ENCODE measurements around the gene NES. TPM values are rescaled to one million over a fixed set of nuclear protein-coding genes. Genes with fewer than 3 reads are reported as not detected.

The NES gene
- total and polyA plus RNA-seq, 4 donors: 0.15 to 3.1 (median 1.9) TPM

DNA sequence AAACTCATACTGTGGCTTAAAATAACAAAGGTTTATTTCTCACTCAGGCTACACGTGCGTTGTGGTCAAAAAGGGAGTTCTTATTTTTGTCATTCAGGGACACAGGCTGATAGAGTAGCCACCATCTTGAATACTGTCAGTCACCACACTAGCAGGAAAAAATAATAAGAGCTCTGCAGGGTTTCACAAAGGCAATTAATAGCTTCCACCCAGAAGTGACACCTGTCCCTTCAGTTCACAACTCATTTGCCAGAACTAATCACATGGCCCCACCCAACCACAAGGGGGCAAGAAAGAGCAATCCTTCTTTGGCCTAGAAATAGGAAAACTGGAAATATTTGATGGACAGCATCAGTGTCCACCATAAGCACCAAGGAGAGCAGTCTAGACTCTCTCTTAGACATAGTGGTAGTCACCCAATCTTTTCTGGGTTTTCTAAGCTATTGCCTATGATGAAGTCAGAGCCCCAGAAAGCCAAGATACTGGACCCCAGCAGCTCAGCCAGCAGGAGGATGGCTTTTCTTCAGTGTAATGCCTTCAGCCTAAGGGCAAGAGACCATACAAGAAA, 49.8 kb downstream of the NES start (continued):
- TF ChIP-seq, protein P1, sequence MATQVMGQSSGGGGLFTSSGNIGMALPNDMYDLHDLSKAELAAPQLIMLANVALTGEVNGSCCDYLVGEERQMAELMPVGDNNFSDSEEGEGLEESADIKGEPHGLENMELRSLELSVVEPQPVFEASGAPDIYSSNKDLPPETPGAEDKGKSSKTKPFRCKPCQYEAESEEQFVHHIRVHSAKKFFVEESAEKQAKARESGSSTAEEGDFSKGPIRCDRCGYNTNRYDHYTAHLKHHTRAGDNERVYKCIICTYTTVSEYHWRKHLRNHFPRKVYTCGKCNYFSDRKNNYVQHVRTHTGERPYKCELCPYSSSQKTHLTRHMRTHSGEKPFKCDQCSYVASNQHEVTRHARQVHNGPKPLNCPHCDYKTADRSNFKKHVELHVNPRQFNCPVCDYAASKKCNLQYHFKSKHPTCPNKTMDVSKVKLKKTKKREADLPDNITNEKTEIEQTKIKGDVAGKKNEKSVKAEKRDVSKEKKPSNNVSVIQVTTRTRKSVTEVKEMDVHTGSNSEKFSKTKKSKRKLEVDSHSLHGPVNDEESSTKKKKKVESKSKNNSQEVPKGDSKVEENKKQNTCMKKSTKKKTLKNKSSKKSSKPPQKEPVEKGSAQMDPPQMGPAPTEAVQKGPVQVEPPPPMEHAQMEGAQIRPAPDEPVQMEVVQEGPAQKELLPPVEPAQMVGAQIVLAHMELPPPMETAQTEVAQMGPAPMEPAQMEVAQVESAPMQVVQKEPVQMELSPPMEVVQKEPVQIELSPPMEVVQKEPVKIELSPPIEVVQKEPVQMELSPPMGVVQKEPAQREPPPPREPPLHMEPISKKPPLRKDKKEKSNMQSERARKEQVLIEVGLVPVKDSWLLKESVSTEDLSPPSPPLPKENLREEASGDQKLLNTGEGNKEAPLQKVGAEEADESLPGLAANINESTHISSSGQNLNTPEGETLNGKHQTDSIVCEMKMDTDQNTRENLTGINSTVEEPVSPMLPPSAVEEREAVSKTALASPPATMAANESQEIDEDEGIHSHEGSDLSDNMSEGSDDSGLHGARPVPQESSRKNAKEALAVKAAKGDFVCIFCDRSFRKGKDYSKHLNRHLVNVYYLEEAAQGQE (IDR thresholded peaks at IDR 0.05): no peak
- TF ChIP-seq NR2F2 (IDR thresholded peaks at IDR 0.05): no peak
- no peak for TF ChIP-seq SP1 (IDR thresholded peaks at IDR 0.05)
- TF ChIP-seq RAD21 (IDR thresholded peaks at IDR 0.05): peak; percentile 51 to 66
- TF ChIP-seq HNF4A (conservative IDR thresholded peaks at IDR 0.05): no peak

DNA sequence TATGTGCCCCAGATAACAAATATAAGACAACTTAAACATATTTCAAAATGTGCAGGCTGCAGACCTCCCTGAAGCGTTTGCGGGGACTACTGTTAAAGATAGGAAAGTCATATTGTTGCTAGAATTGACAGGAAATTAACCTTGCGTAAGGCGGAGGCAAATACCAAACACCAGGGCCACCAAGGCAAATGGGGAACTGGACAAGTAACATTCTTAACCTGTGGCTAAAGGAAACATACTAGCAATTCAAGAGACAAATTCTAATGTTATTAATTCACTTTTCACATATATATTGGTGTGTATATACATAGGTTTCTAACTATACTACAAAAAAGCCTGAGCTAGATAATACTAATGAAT, 51.1 kb downstream of the NES start:
- no peak overlapping the region for H3K4me3 ChIP-seq (ENCODE audit: low read depth in 1 of 3, low read length in 3 of 3)
- H3K27ac ChIP-seq (ENCODE audit: low read depth in 1 of 2, low read length in 2 of 2): no peak overlapping the region
- DNase-seq (ENCODE audit: low spot score): no peak
- 46% methylated on average over 4 of the region's 4 CpGs for WGBS
- H3K9ac ChIP-seq (ENCODE audit: low read depth in 1 of 2, low read length in 2 of 2): no peak overlapping the region
- H3K4me1 ChIP-seq (ENCODE audit: control insufficient read depth in 4 of 4, insufficient read depth in 4 of 4, low read length in 3 of 4): peaks cover 7 to 23% (median 15%) of the 10 kb centered on the region in 4 donors
- no peaks in the 10 kb centered on the region for H3K36me3 ChIP-seq (ENCODE audit: control insufficient read depth in 4 of 4, insufficient read depth in 3 of 4, low read depth in 1 of 4, low read length in 3 of 4)
- no peaks in the 10 kb centered on the region for H3K9me3 ChIP-seq (ENCODE audit: control insufficient read depth in 4 of 4, low read length in 3 of 4)
- H3K27me3 ChIP-seq (ENCODE audit: control insufficient read depth in 4 of 4, insufficient read depth in 4 of 4, low read length in 3 of 4): peaks cover 5 to 17% (median 7%) of the 10 kb centered on the region in 4 donors
- TF ChIP-seq, protein P2, sequence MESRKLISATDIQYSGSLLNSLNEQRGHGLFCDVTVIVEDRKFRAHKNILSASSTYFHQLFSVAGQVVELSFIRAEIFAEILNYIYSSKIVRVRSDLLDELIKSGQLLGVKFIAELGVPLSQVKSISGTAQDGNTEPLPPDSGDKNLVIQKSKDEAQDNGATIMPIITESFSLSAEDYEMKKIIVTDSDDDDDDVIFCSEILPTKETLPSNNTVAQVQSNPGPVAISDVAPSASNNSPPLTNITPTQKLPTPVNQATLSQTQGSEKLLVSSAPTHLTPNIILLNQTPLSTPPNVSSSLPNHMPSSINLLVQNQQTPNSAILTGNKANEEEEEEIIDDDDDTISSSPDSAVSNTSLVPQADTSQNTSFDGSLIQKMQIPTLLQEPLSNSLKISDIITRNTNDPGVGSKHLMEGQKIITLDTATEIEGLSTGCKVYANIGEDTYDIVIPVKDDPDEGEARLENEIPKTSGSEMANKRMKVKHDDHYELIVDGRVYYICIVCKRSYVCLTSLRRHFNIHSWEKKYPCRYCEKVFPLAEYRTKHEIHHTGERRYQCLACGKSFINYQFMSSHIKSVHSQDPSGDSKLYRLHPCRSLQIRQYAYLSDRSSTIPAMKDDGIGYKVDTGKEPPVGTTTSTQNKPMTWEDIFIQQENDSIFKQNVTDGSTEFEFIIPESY (IDR thresholded peaks at IDR 0.05): no peak
- TF ChIP-seq JUND (IDR thresholded peaks at IDR 0.05): no peak
- TF ChIP-seq FOXA2 (IDR thresholded peaks at IDR 0.05): no peak
- TF ChIP-seq RAD21 (IDR thresholded peaks at IDR 0.05): no peak
- TF ChIP-seq, protein P3, sequence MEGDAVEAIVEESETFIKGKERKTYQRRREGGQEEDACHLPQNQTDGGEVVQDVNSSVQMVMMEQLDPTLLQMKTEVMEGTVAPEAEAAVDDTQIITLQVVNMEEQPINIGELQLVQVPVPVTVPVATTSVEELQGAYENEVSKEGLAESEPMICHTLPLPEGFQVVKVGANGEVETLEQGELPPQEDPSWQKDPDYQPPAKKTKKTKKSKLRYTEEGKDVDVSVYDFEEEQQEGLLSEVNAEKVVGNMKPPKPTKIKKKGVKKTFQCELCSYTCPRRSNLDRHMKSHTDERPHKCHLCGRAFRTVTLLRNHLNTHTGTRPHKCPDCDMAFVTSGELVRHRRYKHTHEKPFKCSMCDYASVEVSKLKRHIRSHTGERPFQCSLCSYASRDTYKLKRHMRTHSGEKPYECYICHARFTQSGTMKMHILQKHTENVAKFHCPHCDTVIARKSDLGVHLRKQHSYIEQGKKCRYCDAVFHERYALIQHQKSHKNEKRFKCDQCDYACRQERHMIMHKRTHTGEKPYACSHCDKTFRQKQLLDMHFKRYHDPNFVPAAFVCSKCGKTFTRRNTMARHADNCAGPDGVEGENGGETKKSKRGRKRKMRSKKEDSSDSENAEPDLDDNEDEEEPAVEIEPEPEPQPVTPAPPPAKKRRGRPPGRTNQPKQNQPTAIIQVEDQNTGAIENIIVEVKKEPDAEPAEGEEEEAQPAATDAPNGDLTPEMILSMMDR (IDR thresholded peaks at IDR 0.05; ENCODE audit: low read depth, low read length, missing input control): no peak
- no peak for TF ChIP-seq TAF1 (conservative IDR thresholded peaks at IDR 0.05)
- TF ChIP-seq, protein P1 (IDR thresholded peaks at IDR 0.05): no peak
- TF ChIP-seq EGR1 (IDR thresholded peaks at IDR 0.05; ENCODE audit: low read depth in 2 of 2): no peak
- TF ChIP-seq, protein P4, sequence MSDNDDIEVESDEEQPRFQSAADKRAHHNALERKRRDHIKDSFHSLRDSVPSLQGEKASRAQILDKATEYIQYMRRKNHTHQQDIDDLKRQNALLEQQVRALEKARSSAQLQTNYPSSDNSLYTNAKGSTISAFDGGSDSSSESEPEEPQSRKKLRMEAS (IDR thresholded peaks at IDR 0.05): no peak
- no peak for TF ChIP-seq FOXA1 (IDR thresholded peaks at IDR 0.05)
- no peak for TF ChIP-seq HNF4G (IDR thresholded peaks at IDR 0.05)
- no peak for TF ChIP-seq NR2F2 (IDR thresholded peaks at IDR 0.05)
